ENCODE data around the gene ANKS6. TPM values are rescaled to one million over a fixed set of nuclear protein-coding genes. Genes with fewer than 3 reads are reported as not detected.

Gene ANKS6
- total and polyA plus RNA-seq, 2 of the 8 experiments (the other 6 are each of a cell fraction or from before 2014, with no cell fraction given): 34.1 to 56.3 TPM

GRCh38 chr9:98698856-98699255 is 97.5 kb downstream of the ANKS6 start (continued):
- TF ChIP-seq CHD7 (IDR thresholded peaks at IDR 0.05; ENCODE audit: insufficient replicate concordance, low read length) (no peak), NANOG (IDR thresholded peaks at IDR 0.05; ENCODE audit: insufficient read depth, low read depth, low read length, poor library complexity, severe bottlenecking) (no peak), EZH2 (IDR thresholded peaks at IDR 0.05; ENCODE audit: low read depth, low read length, severe bottlenecking) (no peak), TAF7 (optimal IDR thresholded peaks at IDR 0.05; ENCODE audit: borderline replicate concordance, low read depth, low read length) (no peak), MAFK (IDR thresholded peaks at IDR 0.05; ENCODE audit: low read depth, low read length) (no peak), TAF1 (IDR thresholded peaks at IDR 0.05; ENCODE audit: low read depth, low read length) (no peak), ATF3 (IDR thresholded peaks at IDR 0.05; ENCODE audit: insufficient read depth, low read depth, low read length) (no peak)

Data from H1 (cell line).